ENCODE measurements around the gene TCERG1L.

The TCERG1L gene

GRCh38 chr10:131187926-131188325, 123.6 kb downstream of the TCERG1L start:
- TF ChIP-seq CTCF (IDR thresholded peaks at IDR 0.05; ENCODE audit: borderline replicate concordance, control extremely low read depth, extremely low read depth, insufficient read depth, missing control alignments) = no peak
- in situ Hi-C loops (cut with MboI; ENCODE audit: low sequenced_read_pairs, unreplicated experiment) = no loop called here
- DNase-seq (ENCODE audit: low spot score) = no peak

- in situ Hi-C loops (cut with MboI; ENCODE audit: low sequenced_read_pairs, unreplicated experiment) = no loop called here
- no peak for TF ChIP-seq CTCF (IDR thresholded peaks at IDR 0.05; ENCODE audit: borderline replicate concordance, control extremely low read depth, extremely low read depth, insufficient read depth, missing control alignments)
- no peak for DNase-seq (ENCODE audit: low spot score)
Measured at GRCh38 chr10:131187274-131187673, 124.2 kb downstream of the TCERG1L start.

- DNase-seq (ENCODE audit: low spot score) = no peak
- no peak for TF ChIP-seq CTCF (IDR thresholded peaks at IDR 0.05; ENCODE audit: borderline replicate concordance, control extremely low read depth, extremely low read depth, insufficient read depth, missing control alignments)
- in situ Hi-C loops (cut with MboI; ENCODE audit: low sequenced_read_pairs, unreplicated experiment) = no loop called here
Measured at GRCh38 chr10:131186547-131187253, 124.8 kb downstream of the TCERG1L start.

GRCh38 chr10:131184503-131184902, 127.0 kb downstream of the TCERG1L start:
- in situ Hi-C loops (cut with MboI; ENCODE audit: low sequenced_read_pairs, unreplicated experiment) = no loop called here
- no peak for TF ChIP-seq CTCF (IDR thresholded peaks at IDR 0.05; ENCODE audit: borderline replicate concordance, control extremely low read depth, extremely low read depth, insufficient read depth, missing control alignments)
- no peak for DNase-seq (ENCODE audit: low spot score)

GRCh38 chr10:131183546-131184045, 127.9 kb downstream of the TCERG1L start:
- DNase-seq (ENCODE audit: low spot score) = no peak
- in situ Hi-C loops (cut with MboI; ENCODE audit: low sequenced_read_pairs, unreplicated experiment) = no loop called here
- no peak for TF ChIP-seq CTCF (IDR thresholded peaks at IDR 0.05; ENCODE audit: borderline replicate concordance, control extremely low read depth, extremely low read depth, insufficient read depth, missing control alignments)

GRCh38 chr10:131181456-131181855, 130.1 kb downstream of the TCERG1L start:
- TF ChIP-seq CTCF (IDR thresholded peaks at IDR 0.05; ENCODE audit: borderline replicate concordance, control extremely low read depth, extremely low read depth, insufficient read depth, missing control alignments) = no peak
- no peak for DNase-seq (ENCODE audit: low spot score)
- in situ Hi-C loops (cut with MboI; ENCODE audit: low sequenced_read_pairs, unreplicated experiment) = no loop called here

Data from GM13976 (cell line).